ENCODE results near the gene IL1RAP. TPM values are rescaled to one million over a fixed set of nuclear protein-coding genes. Genes with fewer than 3 reads are reported as not detected.

Gene IL1RAP
- polyA plus RNA-seq, 3 donors: 1.5 to 7.9 (median 3.0) TPM

GRCh38 chr3:190558796-190559195 lies 44.9 kb downstream of the IL1RAP start:
- WGBS, 3 donors: 82 to 88% (median 82%) methylated on average over 2 of the region's 2 CpGs
- no peak overlapping the region for H3K27ac ChIP-seq (ENCODE audit: low read depth, low read length)

- H3K27ac ChIP-seq (ENCODE audit: low read depth, low read length): no peak overlapping the region
- WGBS, 3 donors: 95 to 97% (median 96%) methylated on average over 11 of the region's 11 CpGs
These were observed 46.4 kb downstream of the IL1RAP start for GRCh38 chr3:190560013-190560895.

- WGBS, 3 donors: 89 to 94% (median 92%) methylated on average over 3 of the region's 3 CpGs
- H3K27ac ChIP-seq (ENCODE audit: low read depth, low read length): no peak overlapping the region
These were observed 49.1 kb downstream of the IL1RAP start for GRCh38 chr3:190562866-190563510.

- WGBS, 3 donors: 70 to 99% (median 77%) methylated on average over 2 of the region's 2 CpGs
- no peak overlapping the region for H3K27ac ChIP-seq (ENCODE audit: low read depth, low read length)
These were observed 50.3 kb downstream of the IL1RAP start for GRCh38 chr3:190564175-190564574.

- 28 to 48% (median 36%) methylated on average over 6 of the region's 6 CpGs for WGBS, 3 donors
- H3K27ac ChIP-seq (ENCODE audit: low read depth, low read length): no peak overlapping the region
These were observed 52.4 kb downstream of the IL1RAP start for GRCh38 chr3:190566043-190566933.

- 34 to 70% (median 66%) methylated on average over 2 of the region's 2 CpGs for WGBS, 3 donors
- H3K27ac ChIP-seq (ENCODE audit: low read depth, low read length): no peak overlapping the region
These were observed 54.2 kb downstream of the IL1RAP start for GRCh38 chr3:190568036-190568435.

- 65 to 72% (median 66%) methylated on average over 2 of the region's 2 CpGs for WGBS, 3 donors
- H3K27ac ChIP-seq (ENCODE audit: low read depth, low read length): no peak overlapping the region
These were observed 60.6 kb downstream of the IL1RAP start for GRCh38 chr3:190574473-190574872.

- WGBS, 3 donors: 70 to 93% (median 71%) methylated on average over 7 of the region's 7 CpGs
- H3K27ac ChIP-seq (ENCODE audit: low read depth, low read length): no peak overlapping the region
These were observed 61.7 kb downstream of the IL1RAP start for GRCh38 chr3:190575437-190576185.

- no peak overlapping the region for H3K27ac ChIP-seq (ENCODE audit: low read depth, low read length)
- 93 to 96% (median 94%) methylated on average over 4 of the region's 4 CpGs for WGBS, 3 donors
These were observed 63.3 kb downstream of the IL1RAP start for GRCh38 chr3:190577225-190577624.

GRCh38 chr3:190579514-190580137 lies 65.7 kb downstream of the IL1RAP start:
- 58 to 78% (median 62%) methylated on average over 3 of the region's 3 CpGs for WGBS, 3 donors
- no peak overlapping the region for H3K27ac ChIP-seq (ENCODE audit: low read depth, low read length)

GRCh38 chr3:190580417-190580816 lies 66.5 kb downstream of the IL1RAP start:
- no peak overlapping the region for H3K27ac ChIP-seq (ENCODE audit: low read depth, low read length)
- 91 to 94% (median 93%) methylated on average over 2 of the region's 2 CpGs for WGBS, 3 donors

GRCh38 chr3:190581041-190581541 lies 67.2 kb downstream of the IL1RAP start:
- WGBS, 3 donors: 54 to 71% (median 57%) methylated on average over 5 of the region's 5 CpGs
- no peak overlapping the region for H3K27ac ChIP-seq (ENCODE audit: low read depth, low read length)

- WGBS, 3 donors: 94 to 97% (median 96%) methylated on average over 2 of the region's 2 CpGs
- H3K27ac ChIP-seq (ENCODE audit: low read depth, low read length): no peak overlapping the region
These were observed 68.8 kb downstream of the IL1RAP start for GRCh38 chr3:190582667-190583066.

GRCh38 chr3:190585805-190586630 lies 72.1 kb downstream of the IL1RAP start:
- WGBS, 3 donors: 69 to 80% (median 71%) methylated on average over 6 of the region's 6 CpGs
- H3K27ac ChIP-seq (ENCODE audit: low read depth, low read length): no peak overlapping the region

- no peak overlapping the region for H3K27ac ChIP-seq (ENCODE audit: low read depth, low read length)
- 53 to 78% (median 62%) methylated on average over 4 of the region's 4 CpGs for WGBS, 3 donors
These were observed 72.7 kb downstream of the IL1RAP start for GRCh38 chr3:190586631-190587011.

- 37 to 75% (median 60%) methylated on average over 2 of the region's 2 CpGs for WGBS, 3 donors
- no peak overlapping the region for H3K27ac ChIP-seq (ENCODE audit: low read depth, low read length)
These were observed 74.7 kb downstream of the IL1RAP start for GRCh38 chr3:190588570-190588969.

- 84 to 96% (median 90%) methylated on average over 7 of the region's 7 CpGs for WGBS, 3 donors
These were observed 75.4 kb downstream of the IL1RAP start for GRCh38 chr3:190589326-190589725.

More at GRCh38 chr3:190589326-190589725, 75.4 kb downstream of the IL1RAP start:
- H3K27ac ChIP-seq (ENCODE audit: low read depth, low read length): no peak overlapping the region

Measured in adipose tissue (tissue), 3 donors.